Smooth muscle cell (in vitro differentiated cells): ENCODE measurements around the gene EVL. TPM values are rescaled to one million over a fixed set of nuclear protein-coding genes. Genes with fewer than 3 reads are reported as not detected.

Source experiments
- DNase-seq: peaks from one replicate; lab custom pipeline; 2025; ENCODE audit not compliant: unreplicated experiment; lab: John Stamatoyannopoulos, UW
- H2AFZ ChIP-seq: fragments of 200-600 bp; sonication (generic); 2 replicates; pipeline ENCODE4 v1.6.0; 2016; ENCODE audit warnings: antibody characterized with exemption, low read depth, mild to moderate bottlenecking
- H3F3A ChIP-seq: fragments of 200-600 bp; sonication (generic); 2 replicates; pipeline ENCODE4 v1.6.0; 2017; ENCODE audit warnings: antibody characterized with exemption, low read depth
- H3K27ac ChIP-seq: fragments of 200-600 bp; sonication (generic); 2 replicates; pipeline ENCODE4 v1.5.1; 2016; ENCODE audit warnings: low read depth, mild to moderate bottlenecking
- H3K27me3 ChIP-seq: fragments of 200-600 bp; sonication (generic); 2 replicates; pipeline ENCODE4 v1.6.1; 2016; ENCODE audit warnings: low read depth, mild to moderate bottlenecking
- H3K36me3 ChIP-seq: fragments of 200-600 bp; sonication (generic); 2 replicates; pipeline ENCODE4 v1.5.1; 2016; ENCODE audit warnings: low read depth
- H3K4me1 ChIP-seq: fragments of 200-600 bp; sonication (generic); 2 replicates; pipeline ENCODE4 v1.5.1; 2016; ENCODE audit warnings: low read depth
- H3K4me2 ChIP-seq: fragments of 200-600 bp; sonication (generic); 2 replicates; pipeline ENCODE4 v1.6.0; 2016; ENCODE audit warnings: mild to moderate bottlenecking
- H3K4me3 ChIP-seq: fragments of 200-600 bp; sonication (generic); 2 replicates; pipeline ENCODE4 v1.5.1; 2016; ENCODE audit warnings: mild to moderate bottlenecking
- H3K79me2 ChIP-seq: fragments of 200-600 bp; sonication (generic); 2 replicates; pipeline ENCODE4 v1.6.0; 2016; ENCODE audit warnings: low read depth, mild to moderate bottlenecking
- H3K9ac ChIP-seq: fragments of 200-600 bp; sonication (generic); 2 replicates; pipeline ENCODE4 v1.6.0; 2016; ENCODE audit warnings: low read depth
- H3K9me3 ChIP-seq: fragments of 200-600 bp; sonication (generic); replicated peaks from 2 replicates; pipeline ENCODE4 v1.5.1; 2016; ENCODE audit warnings: low read depth
- H4K20me1 ChIP-seq: fragments of 200-600 bp; sonication (generic); 2 replicates; pipeline ENCODE4 v1.6.0; 2016; ENCODE audit warnings: low read depth
- WGBS: methylation state at CpG from one replicate; pipeline ENCODE4 v1.1.7; 2016; ENCODE audit warnings: low lambda C conversion rate; 5-methylcytosine and 5-hydroxymethylcytosine counted together
- polyA plus RNA-seq: library from polyadenylated mRNA; unstranded; fragments of >200 nt; fragmentation: Nextera tagmentation; extraction: Ambion mirVana; gene quantifications from 2 replicates; pipeline ENCODE4 v1.2.1, GENCODE V29; 2016
- total RNA-seq: library from RNA; depleted of rRNA; stranded (reverse); fragments of >200 nt; gene quantifications from 2 replicates; pipeline ENCODE4 v1.2.3, GENCODE V29; 2014
- TF ChIP-seq, protein P1 (sequence below): fragments of 200-600 bp; sonication (generic); IDR thresholded peaks from 2 replicates; pipeline ENCODE4 v1.5.1; 2017; ENCODE audit warnings: borderline replicate concordance, mild to moderate bottlenecking, antibody characterized with exemption; ENCODE audit not compliant: insufficient read depth, poor library complexity, severe bottlenecking

The EVL gene
- total and polyA plus RNA-seq, 2 experiments from 2014 or later: 19.5 to 26.3 TPM

DNA sequence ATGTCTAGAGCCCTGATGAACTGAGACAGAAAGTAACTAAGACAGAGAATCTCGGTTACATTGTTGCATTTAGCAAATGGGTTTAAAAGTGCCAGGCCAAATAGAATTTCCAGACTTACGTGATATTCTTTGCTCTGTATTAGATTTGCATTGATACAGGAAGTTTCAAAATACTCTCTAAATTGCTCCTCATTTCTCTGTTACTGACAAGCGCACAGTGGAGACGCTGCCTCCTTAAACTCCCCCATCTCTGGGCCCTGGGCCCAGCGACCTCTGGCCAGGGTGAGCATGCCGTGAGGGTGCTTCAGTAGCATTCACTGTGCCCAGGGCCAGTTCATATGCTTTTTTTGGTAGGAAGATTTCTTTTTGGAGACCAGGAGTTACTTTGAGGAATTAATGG is 22.9 kb upstream of the EVL start:
- Histone ChIP-seq H3K79me2 (peaks cover 27% of the 10 kb centered on the region), H2AFZ (no peak overlapping the region), H3K9ac (no peak overlapping the region), H3K4me3 (no peak overlapping the region), H3K27me3 (no peaks in the 10 kb centered on the region), H3K27ac (no peak overlapping the region), H4K20me1 (peaks cover 27% of the 10 kb centered on the region), H3K4me2 (no peak overlapping the region), H3K36me3 (no peaks in the 10 kb centered on the region), H3K9me3 (no peaks in the 10 kb centered on the region), H3F3A (no peaks in the 10 kb centered on the region), H3K4me1 (peaks cover 6% of the 10 kb centered on the region)
- TF ChIP-seq, protein P1, sequence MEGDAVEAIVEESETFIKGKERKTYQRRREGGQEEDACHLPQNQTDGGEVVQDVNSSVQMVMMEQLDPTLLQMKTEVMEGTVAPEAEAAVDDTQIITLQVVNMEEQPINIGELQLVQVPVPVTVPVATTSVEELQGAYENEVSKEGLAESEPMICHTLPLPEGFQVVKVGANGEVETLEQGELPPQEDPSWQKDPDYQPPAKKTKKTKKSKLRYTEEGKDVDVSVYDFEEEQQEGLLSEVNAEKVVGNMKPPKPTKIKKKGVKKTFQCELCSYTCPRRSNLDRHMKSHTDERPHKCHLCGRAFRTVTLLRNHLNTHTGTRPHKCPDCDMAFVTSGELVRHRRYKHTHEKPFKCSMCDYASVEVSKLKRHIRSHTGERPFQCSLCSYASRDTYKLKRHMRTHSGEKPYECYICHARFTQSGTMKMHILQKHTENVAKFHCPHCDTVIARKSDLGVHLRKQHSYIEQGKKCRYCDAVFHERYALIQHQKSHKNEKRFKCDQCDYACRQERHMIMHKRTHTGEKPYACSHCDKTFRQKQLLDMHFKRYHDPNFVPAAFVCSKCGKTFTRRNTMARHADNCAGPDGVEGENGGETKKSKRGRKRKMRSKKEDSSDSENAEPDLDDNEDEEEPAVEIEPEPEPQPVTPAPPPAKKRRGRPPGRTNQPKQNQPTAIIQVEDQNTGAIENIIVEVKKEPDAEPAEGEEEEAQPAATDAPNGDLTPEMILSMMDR: no peak
- WGBS: 94% methylated on average over 6 of the region's 6 CpGs
- no peak for DNase-seq

DNA sequence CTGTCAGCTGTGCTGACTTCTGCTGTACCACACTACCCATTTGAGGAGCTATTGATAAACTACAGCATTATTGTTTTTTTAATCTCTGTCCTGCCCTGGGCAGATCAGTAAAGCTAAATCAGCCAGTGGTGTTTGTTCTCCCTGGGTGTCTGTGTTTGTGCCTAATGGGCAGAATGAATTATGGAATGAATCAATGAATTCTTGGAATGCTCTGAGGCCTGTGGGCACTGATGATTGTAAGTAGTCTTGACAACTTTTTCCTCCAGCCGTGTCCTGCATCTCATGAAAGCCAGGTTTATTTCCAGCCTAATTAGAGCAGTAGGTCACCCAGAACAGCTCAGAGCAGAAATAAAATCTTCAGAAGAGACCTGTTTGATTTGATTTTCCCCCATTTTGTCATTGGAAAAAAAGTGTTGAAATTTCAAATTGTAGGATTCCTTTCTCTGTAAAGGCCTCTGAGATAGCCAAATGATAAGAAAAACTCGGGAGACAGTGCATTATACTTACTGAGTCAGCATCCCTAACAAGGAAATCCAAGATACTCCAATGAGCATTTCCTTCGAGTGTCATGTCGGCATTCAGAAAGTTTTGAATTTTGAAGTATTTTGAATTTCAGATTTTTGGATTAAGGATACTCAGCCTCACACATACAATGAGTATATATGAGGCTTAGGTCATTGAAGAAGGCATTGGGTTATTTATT is 19.4 kb upstream of the EVL start:
- Histone ChIP-seq H3K27me3 (no peaks in the 10 kb centered on the region), H4K20me1 (peaks cover 41% of the 10 kb centered on the region), H3K79me2 (peaks cover 31% of the 10 kb centered on the region), H3K4me3 (no peak overlapping the region), H3K27ac (no peak overlapping the region), H3K4me2 (peak overlapping the region; percentile 12), H3F3A (no peaks in the 10 kb centered on the region), H3K36me3 (no peaks in the 10 kb centered on the region), H2AFZ (no peak overlapping the region), H3K9ac (no peak overlapping the region), H3K4me1 (no peaks in the 10 kb centered on the region), H3K9me3 (no peaks in the 10 kb centered on the region)
- 48% methylated on average over 4 of the region's 4 CpGs for WGBS
- TF ChIP-seq, protein P1: no peak
- DNase-seq: no peak

DNA sequence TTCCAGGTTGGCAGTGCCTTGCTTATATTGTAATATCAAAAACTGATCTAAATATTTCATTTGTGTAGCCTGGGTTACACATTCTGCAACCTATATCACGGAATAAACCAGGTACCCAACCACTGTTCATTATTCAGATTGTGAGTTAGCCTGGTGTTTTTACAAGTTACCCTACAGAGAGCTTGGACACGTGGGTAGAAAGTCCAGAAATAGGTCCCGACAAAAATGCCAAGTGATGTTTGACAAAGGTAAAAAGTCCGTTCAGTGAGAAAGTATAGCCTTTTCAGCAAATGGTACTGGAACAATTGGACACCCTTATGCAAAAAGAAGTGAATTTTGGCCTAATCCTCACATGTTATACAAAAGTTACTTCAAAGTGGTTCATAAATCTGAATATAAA is 17.6 kb upstream of the EVL start:
- 93% methylated on average over 4 of the region's 4 CpGs for WGBS

More for the DNA sequence above, 17.6 kb upstream of the EVL start:
- no peak for DNase-seq
- Histone ChIP-seq H3K36me3 (no peaks in the 10 kb centered on the region), H3F3A (no peaks in the 10 kb centered on the region), H2AFZ (no peak overlapping the region), H3K4me3 (no peak overlapping the region), H3K9ac (no peak overlapping the region), H4K20me1 (peaks cover 53% of the 10 kb centered on the region), H3K4me1 (no peaks in the 10 kb centered on the region), H3K27ac (no peak overlapping the region), H3K79me2 (peaks cover 16% of the 10 kb centered on the region), H3K27me3 (no peaks in the 10 kb centered on the region), H3K4me2 (no peak overlapping the region), H3K9me3 (no peaks in the 10 kb centered on the region)
- TF ChIP-seq, protein P1: no peak
